Fibroblast of skin of left biceps (primary cell): Measurements from ENCODE around the gene FNDC3A.
A peak's percentile ranks its signal among the peaks of the same experiment; 100 is the strongest.

Experiments used
- DNase-seq, 2 experiments: peaks; one replicate each; pipeline ENCODE4 v3.0.0-alpha.2; 2013; ENCODE audit warnings: low read depth in 2 of 2

The FNDC3A gene

DNA sequence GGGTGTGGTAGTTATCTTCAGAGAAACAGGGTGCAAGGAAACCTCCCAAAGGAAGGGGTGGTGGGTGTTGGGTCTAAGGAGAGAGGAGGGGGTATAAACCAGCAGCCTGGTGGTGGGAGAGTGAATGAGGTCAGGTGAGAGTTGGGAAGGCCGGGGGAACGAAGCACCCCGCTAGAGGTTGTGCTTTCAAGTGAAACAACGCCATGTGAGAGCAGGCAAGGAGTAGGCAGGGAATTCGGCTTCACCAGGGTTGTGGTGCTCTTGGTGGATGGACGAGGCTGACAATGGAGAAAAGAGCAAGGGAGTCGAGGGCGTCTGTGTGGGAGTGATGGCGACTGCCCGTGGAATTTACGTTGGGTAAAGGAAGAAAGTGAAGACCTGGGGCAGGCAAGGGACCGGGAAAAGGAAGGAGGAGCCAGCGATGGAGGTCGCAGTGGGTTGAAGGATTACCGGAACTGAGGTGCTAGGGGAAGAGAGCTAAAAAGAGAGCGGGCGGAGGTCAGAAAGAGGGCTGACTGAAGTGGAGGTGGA, 242.3 kb downstream of the FNDC3A start:
- no peak for DNase-seq

DNA sequence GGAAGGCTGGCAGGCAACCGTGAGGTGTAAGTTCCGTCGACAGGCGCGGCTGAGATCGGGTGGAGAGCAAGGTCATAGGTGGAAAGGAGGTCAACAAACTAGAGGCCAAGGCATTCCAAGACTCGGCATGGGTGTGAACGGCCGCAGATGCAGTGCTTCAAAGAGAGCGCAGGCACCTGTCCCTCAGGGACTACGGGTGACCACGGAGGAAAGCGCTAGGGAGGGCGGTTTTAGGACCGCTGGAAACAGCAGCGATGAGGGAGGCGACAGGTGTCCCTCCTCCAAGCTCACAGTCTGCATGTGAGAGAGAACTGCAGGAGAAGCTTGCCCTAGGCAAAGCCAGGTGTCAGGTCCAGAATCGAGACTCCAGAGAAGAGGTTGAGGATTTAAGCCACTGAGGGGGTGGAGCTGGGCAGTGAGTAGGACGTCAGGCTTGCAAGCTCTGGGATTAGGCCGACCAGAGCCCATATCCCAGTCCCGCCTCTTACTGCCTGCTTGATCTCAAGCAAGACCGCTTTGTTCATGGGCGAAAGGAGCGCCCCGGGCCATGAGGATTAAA, 242.9 kb downstream of the FNDC3A start:
- DNase-seq: no peak

DNA sequence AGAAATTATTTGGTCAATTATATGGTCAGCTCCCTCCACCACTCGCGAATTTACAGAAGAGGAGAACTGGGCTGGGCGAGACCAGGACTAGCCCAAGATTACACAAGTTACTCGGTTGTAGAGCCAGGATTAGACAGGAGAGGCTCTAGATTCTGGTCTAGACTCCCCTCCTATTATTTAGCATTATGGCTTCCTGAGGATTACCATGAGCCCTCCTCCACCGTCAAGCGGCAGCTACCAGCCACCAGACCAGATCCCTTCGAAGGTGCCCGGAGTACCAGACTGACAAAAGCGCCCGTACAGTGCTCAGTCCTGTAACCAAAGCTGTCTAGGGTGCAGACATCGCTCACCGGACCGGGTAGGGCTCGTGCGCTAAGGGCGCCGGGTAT, 243.9 kb downstream of the FNDC3A start:
- no peak for DNase-seq

DNA sequence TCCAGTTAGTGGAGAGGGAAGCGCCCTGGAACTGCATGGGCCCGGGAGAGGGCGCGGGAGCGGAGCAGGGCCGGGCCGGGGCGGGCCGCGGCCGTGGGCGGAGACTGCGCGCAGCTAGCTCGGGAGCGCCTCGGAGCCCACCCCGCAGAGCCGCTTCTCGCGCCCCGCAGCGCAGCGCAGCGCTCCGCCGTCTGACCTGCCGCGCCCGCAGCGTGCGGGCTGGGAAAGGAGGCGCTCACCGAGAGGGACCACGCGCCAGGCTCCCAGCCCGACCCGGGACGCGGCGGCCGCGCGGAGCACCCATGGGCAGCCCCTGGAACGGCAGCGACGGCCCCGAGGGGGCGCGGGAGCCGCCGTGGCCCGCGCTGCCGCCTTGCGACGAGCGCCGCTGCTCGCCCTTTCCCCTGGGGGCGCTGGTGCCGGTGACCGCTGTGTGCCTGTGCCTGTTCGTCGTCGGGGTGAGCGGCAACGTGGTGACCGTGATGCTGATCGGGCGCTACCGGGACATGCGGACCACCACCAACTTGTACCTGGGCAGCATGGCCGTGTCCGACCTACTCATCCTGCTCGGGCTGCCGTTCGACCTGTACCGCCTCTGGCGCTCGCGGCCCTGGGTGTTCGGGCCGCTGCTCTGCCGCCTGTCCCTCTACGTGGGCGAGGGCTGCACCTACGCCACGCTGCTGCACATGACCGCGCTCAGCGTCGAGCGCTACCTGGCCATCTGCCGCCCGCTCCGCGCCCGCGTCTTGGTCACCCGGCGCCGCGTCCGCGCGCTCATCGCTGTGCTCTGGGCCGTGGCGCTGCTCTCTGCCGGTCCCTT, 244.5 kb downstream of the FNDC3A start, which contains the start of gene MLNR:
TSS of gene MLNR (plus strand) at position 303 of the 820 bp plus-strand sequence. CDS start at position 303, 0 bp downstream.
- no peak for DNase-seq

DNA sequence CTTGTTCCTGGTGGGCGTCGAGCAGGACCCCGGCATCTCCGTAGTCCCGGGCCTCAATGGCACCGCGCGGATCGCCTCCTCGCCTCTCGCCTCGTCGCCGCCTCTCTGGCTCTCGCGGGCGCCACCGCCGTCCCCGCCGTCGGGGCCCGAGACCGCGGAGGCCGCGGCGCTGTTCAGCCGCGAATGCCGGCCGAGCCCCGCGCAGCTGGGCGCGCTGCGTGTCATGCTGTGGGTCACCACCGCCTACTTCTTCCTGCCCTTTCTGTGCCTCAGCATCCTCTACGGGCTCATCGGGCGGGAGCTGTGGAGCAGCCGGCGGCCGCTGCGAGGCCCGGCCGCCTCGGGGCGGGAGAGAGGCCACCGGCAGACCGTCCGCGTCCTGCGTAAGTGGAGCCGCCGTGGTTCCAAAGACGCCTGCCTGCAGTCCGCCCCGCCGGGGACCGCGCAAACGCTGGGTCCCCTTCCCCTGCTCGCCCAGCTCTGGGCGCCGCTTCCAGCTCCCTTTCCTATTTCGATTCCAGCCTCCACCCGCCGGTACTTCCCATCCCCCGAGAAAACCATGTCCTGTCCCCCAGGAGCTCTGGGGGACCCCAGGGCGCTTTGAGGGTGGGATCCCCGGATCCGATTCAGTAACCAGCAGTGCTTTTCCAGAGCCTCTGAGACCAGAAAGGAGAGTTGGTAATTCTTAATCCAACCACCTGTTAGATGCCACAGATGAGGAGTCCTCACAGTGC, 245.3 kb downstream of the FNDC3A start:
- no peak for DNase-seq

DNA sequence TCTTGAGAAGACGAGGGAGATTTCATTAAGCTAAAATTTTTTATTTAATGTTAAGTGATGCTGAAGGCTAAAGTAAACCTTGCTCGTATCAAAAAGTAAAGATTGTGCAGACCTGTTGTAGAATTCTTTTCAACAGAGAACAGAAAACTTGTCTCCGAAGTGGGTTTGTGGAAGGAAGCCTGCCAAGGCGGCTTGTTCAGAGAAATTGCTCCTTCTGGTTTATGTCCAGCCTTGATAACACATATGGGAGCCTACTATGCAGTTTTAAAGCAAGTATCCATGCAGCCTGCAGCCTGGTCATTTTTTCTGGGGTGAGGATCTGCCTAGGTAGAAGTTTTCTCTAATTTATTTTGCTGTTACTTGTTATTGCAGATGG, 245.9 kb downstream of the FNDC3A start:
- no peak for DNase-seq

DNA sequence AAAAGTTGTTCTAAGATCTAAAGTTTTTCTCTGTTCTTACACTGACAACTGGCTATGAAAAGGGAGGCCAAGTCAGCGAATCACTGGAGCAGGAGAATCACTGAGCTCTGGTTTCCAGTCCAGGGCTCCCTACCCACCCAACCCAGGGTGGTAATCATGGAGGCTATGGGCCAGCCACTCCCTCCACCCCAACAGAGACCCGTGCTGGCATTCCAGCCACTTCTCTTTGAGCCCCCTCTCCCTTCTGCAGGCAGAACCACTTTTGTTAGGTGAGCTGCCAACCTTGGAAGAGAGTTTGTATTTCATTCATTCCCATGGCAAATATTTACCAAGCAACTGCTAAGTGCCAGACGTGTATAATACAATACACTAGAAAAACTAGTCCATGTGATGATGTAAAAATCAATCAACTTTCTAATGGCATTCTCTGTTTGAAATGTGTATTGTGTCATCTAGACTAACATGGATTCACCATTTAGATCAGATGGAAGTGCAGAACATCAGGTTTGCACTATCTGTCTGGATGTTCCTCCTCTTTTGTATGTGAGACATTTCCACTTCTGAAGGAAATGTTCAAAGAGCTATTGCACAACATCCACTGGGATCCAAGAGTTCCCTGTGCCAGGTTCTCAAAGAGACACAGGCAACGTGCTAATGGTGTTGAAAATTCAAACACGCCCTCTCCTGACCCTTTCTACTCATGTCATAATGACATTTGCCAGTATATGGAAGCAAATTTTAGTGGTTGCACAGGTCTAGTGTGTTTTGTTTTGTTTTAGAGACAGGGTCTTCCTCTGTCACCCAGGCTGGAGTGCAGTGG, 249.7 kb downstream of the FNDC3A start:
- no peak for DNase-seq

DNA sequence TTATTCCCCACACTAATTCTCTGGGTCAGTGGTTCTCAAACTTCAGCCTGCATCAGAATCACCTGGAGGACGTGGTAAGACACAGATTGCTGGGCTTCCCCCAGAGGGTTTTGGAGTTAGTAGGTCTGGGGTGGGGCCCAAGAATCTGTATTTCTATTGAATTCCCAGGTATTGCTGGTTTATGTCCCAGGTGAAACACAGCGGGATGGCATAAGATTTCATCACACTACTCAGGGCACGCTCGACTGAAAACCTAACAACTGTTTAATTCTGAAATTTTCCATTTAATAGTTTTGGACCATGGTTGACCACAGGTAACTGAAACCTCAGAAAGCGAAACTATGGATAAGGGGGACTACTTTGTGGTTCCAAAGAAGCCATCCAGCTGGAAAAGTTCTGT, 250.9 kb downstream of the FNDC3A start:
- DNase-seq: no peak

DNA sequence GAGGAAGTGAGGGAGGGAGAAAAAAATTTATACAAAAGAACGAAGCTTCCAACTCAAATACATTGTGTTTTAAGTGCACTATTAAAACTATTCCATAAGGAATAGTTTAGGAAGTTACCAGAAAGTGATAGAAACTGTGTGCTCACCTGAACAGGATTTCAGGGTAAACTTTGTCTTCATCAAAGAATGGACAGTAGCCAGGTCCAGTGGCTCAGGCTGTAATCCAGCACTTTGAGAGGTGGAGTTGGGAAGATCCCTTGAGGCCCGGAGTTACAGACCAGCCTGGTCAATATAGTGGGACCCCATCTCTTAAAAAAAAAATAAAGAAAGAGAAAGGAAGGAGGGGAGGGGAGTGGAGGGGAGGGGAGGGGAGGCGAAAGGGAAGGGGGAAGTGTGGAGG, 259.0 kb downstream of the FNDC3A start:
- no peak for DNase-seq

DNA sequence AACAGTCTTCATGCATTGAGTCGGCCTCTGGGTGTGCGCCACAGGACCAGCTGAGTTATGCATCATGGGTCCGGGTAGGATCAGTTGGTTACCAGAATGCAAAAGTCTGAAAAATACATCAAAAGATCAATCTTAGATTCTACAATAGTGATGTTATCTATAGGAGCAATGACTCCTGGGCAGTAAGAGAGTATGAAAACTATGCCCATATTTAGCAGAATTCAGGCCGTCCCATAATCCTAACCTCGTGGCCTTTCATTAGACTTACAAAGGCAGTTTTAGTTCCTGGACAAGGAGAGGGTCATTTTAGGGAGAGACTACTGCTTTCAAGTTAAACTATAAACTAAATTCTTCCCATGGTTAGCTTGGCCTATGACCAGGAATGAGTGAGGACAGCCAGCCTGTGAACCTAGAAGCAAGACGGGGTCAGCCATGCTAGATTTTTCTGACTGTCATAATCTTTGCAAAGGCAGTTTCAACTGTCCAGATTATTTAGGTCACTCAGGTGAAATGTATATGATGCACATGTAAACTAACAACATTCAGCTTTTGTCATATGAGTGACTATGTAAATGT, 260.2 kb downstream of the FNDC3A start:
- DNase-seq: no peak

DNA sequence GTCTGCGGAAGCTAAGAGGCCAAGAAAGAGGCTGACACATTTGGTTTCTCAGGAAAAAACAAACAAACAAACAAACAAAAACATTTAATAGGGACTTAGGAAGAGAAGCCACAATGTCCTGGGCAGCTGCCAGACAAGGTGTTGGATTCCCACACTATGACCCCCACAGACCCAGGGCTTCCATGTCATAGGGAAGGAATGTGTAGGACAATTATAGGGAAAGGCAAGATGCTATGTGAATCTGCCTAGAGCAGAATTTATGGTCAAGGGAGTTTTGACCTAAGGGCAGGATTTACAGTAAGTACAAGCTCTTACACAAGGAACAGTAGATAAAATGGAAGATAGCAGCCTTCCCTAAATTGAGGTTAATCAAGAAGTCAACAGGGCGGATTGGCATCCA, 262.9 kb downstream of the FNDC3A start:
- DNase-seq: no peak

DNA sequence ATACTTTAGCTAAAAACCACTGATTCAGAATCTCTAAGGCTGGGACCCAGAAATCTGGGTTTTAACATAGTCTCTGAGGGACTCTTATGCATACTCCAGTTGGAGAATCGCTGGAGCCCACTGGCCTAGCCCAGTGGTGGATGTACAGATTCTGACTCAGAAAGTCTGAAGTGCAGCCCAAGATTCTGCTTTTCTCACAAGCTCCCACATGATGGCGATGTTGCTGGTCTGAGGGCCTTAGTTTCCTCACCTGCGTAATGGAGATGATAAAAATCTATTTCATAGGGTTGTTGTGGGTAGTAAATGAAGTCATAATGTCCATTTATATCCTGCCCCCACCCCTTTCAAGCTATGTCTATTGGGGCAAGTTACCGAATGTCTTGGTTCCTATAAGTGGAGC, 264.3 kb downstream of the FNDC3A start:
- no peak for DNase-seq

DNA sequence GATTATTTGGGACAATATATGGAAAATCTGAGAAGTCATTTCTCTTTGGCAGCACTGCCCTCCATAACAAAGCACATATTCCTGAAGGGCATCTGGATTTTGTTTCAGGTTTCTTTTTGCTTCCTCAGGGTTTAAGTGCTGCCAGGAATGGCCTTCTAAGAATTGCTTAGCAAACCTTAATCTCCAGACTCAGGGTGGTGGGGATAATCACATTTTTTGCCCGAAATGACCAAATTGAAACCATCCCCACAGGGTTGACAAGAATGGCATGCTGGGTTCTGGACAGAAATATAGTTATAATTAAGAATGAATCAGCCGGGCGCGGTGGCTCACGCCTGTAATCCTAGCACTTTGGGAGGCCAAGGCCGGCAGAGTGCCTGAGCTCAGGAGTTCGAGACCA, 265.6 kb downstream of the FNDC3A start:
- no peak for DNase-seq

DNA sequence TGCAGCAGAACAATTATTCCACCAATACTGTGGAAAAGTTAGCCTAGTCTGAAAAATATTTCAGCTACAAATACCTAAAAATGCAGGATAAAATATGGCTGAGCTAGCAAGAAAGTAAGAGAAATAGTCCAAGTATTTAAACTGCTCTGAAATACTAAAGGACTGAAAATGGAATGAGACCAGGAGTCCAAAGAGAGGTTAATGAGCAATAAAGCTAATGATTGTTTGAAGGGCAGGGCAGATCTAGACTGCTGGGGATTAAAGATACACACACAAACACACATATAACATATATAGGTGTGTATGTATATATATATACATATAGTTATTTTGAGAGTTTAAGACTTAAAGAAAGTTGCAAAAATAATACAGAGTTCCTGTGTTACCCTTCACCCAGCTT, 269.4 kb downstream of the FNDC3A start:
- DNase-seq: no peak

DNA sequence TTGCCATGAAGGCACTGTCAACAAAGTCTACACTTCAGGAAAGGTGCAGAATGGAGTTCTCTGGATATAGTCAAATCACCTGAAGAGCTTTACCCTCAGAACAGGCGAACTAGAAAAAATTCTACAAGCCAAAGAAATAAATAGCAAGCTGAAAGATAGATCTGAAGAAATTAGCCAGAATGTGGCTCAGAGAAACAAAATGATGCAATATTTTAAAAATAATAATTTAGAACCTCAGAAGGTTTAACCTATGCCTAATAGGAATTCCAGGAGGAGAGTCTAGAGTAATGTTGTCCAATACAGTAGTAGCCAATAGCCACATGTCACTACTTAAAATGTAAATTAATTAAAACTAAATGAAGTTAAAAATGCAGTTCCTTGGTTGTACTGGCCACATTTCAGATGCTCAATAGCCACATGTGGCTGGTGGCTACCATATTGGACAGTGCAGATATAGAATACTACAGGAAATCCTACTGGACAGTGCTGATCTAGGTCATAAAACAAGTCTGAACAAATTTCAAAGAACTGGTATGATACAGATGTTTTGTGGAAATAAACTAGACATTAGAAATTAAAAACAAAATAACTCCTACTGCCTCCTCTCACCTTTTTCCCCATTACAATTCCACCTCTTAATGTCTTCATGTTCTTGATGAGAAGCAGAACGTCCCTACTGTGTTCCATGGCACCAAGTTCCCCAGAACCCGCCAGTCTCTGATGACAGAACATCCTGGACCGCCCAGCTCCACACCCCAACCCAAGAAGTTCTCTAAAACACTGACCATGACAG, 271.3 kb downstream of the FNDC3A start:
- DNase-seq: no peak

DNA sequence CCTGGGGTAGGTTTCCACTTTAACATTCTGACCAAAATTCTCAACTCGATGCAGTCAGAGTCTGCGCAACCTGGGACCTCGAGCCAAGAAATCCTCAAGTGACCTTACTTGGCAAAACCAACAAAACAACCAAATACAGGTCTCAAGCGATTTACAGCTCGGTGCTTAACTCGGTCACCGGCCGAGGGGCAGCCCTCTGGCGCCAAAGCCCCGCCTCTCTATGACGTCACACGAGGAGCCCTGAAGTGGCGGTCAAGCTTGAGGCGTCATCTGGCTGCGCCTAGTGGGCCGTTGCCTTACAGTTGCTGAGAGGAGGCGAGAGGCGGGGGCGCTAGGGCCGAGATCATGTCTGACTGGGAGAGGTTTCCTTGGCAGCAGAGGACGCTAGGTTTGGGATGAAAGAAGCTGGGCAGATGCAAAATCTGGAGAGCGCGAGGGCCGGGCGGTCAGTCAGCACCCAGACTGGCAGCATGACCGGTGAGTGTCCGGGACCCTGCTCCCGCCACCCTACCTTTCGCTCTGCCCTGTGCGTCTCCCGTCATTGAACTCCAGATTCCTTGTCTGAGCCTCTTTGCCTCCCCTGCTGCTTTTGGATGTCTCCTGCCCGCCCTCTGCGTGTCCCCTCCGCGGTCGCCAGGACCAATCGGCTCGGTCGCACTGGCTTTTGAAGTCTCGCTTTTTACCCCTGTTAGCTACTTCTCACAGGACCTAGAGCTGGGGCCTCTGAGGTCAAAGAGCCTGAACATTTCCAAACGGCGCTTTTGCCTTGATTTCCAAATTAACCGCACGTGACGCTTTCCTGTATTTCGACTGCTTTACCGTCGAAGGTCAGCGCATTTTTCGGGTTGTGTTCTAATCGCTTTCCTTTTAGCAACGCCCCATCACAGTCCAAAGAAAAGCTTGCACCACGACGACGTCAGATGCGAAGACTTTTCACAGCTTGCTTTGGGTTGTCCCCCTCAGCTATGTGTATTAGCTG, 272.2 kb downstream of the FNDC3A start, which contains the start of gene CDADC1:
TSS of gene CDADC1 (plus strand) at position 283 of the 979 bp plus-strand sequence. CDS start at position 396, 113 bp downstream.
- DNase-seq: peak; percentile 77 to 84

DNA sequence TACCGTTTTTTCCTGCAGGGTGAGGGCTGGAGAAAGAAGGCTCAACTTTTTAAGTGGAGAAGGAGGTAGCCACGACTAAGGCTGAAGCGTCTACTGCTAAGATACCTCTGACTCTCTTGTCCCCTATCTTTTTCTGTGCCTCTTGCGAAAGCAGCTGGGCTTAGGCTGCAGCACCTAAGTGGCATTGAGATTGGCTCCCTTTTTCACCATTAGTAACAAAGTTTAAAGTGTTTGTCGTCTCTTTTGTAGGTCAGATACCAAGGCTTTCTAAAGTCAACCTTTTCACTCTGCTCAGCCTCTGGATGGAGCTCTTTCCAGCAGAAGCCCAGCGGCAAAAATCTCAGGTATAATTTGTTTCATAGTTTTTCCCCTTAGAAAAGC, 272.9 kb downstream of the FNDC3A start:
- DNase-seq: no peak

DNA sequence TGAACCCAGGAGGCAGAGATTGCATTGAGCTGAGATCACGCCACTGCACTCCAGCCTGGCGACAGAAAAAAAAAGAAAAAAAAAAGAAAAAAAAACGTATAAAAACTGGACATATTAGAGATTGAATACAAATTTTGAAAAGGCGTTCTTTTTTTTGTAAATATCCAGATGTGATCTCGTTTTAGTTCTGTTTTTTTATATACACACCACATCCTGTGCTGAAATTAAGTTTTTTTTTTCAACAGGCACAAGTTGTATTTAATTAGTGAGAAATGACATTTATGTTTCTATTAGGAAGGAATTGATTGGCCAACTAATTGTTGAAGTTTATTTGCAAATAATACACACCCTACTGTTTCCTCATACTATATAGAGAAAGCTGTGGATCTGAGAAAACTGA, 275.6 kb downstream of the FNDC3A start:
- DNase-seq: no peak

DNA sequence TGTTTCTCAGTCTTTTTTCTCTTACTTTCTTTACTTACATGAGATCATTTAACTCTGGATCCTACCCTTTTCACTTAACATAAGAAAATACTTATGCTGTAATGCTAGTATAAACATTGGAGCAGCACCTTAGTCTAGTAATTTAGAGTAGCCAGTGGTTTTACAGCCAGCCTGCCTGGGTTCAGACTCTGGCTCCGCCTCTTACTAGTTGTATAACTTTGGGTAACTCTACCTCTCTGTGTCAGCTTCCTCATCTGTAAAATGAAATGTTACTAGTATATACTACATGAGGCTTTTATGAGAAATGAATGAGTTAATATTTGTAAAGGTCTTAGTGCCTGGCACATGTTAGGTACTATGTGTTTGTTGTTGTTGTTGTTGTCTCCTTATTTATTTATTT, 277.6 kb downstream of the FNDC3A start:
- no peak for DNase-seq
